Fibroblast of skin of right biceps (primary cell): Measurements from ENCODE around the gene CLEC16A.
"Not testable (repeated sequence)": the region's sequence is repeated elsewhere in the genome, so short reads cannot be mapped to it uniquely, and the experiment has no call there.

Experiments
- DNase-seq: peaks from one replicate; pipeline ENCODE4 v3.0.0-alpha.2; 2013

The CLEC16A gene

GRCh38 chr16:10923650-10924214 is 20.6 kb upstream of the CLEC16A start:
- no peak for DNase-seq

GRCh38 chr16:10925285-10925684 is 19.1 kb upstream of the CLEC16A start:
- DNase-seq = not testable (repeated sequence)

GRCh38 chr16:10926094-10926493 is 18.3 kb upstream of the CLEC16A start:
- no peak for DNase-seq

GRCh38 chr16:10926867-10927266 is 17.5 kb upstream of the CLEC16A start:
- DNase-seq = no peak

GRCh38 chr16:10927497-10928112 is 16.8 kb upstream of the CLEC16A start:
- DNase-seq = no peak

- DNase-seq = not testable (repeated sequence)
Observed at GRCh38 chr16:10929097-10929496, 15.3 kb upstream of the CLEC16A start.

GRCh38 chr16:10929853-10930754 is 14.3 kb upstream of the CLEC16A start:
- DNase-seq = no peak

- no peak for DNase-seq
Observed at GRCh38 chr16:10930755-10931093, 13.6 kb upstream of the CLEC16A start.

GRCh38 chr16:10931134-10931533 is 13.2 kb upstream of the CLEC16A start:
- DNase-seq = no peak

GRCh38 chr16:10931977-10932632 is 12.3 kb upstream of the CLEC16A start:
- DNase-seq = no peak

- no peak for DNase-seq
Observed at GRCh38 chr16:10932959-10933710, 11.2 kb upstream of the CLEC16A start.

- DNase-seq = no peak
Observed at GRCh38 chr16:10933865-10934264, 10.5 kb upstream of the CLEC16A start.

- no peak for DNase-seq
Observed at GRCh38 chr16:10934325-10935107, 9.8 kb upstream of the CLEC16A start.

GRCh38 chr16:10935226-10935915 is 9.0 kb upstream of the CLEC16A start:
- no peak for DNase-seq

- DNase-seq = no peak
Observed at GRCh38 chr16:10936272-10936984, 7.9 kb upstream of the CLEC16A start.

GRCh38 chr16:10937068-10937859 is 7.1 kb upstream of the CLEC16A start:
- no peak for DNase-seq

- no peak for DNase-seq
Observed at GRCh38 chr16:10938321-10938720, 6.0 kb upstream of the CLEC16A start.

- no peak for DNase-seq
Observed at GRCh38 chr16:10938796-10939648, 5.3 kb upstream of the CLEC16A start.
